ENCODE results near the gene PPIB.

Gene PPIB

GRCh38 chr15:64155802-64156651 is 6.8 kb downstream of the PPIB start:
- Histone ChIP-seq H3K27me3 (replicated peaks; ENCODE audit: control insufficient read depth, insufficient read depth, low read length) (no peaks in the 10 kb centered on the region), H3K36me3 (ENCODE audit: control insufficient read depth, insufficient read depth, low read length) (peaks cover 51% of the 10 kb centered on the region), H3K4me3 (replicated peaks; ENCODE audit: low read depth, low read length) (no peak overlapping the region)
- no peak for DNase-seq (ENCODE audit: extremely low read depth, insufficient read length)
- TF ChIP-seq CTCF (IDR thresholded peaks at IDR 0.05; ENCODE audit: insufficient read depth, low read length, poor library complexity, severe bottlenecking): no peak

- Histone ChIP-seq H3K27me3 (replicated peaks; ENCODE audit: control insufficient read depth, insufficient read depth, low read length) (no peaks in the 10 kb centered on the region), H3K4me3 (replicated peaks; ENCODE audit: low read depth, low read length) (peak overlapping the region; percentile 83), H3K36me3 (ENCODE audit: control insufficient read depth, insufficient read depth, low read length) (peaks cover 37% of the 10 kb centered on the region)
- TF ChIP-seq CTCF (IDR thresholded peaks at IDR 0.05; ENCODE audit: insufficient read depth, low read length, poor library complexity, severe bottlenecking): peak; percentile 99
- peak; percentile 90 for DNase-seq (ENCODE audit: extremely low read depth, insufficient read length)
These were observed 9.1 kb downstream of the PPIB start for GRCh38 chr15:64153480-64154367.

GRCh38 chr15:64152507-64153387 is 10.1 kb downstream of the PPIB start:
- H3K36me3 ChIP-seq (ENCODE audit: control insufficient read depth, insufficient read depth, low read length): peaks cover 28% of the 10 kb centered on the region
- DNase-seq (ENCODE audit: extremely low read depth, insufficient read length): peak; percentile 73
- no peak for TF ChIP-seq CTCF (IDR thresholded peaks at IDR 0.05; ENCODE audit: insufficient read depth, low read length, poor library complexity, severe bottlenecking)
- peak overlapping the region; percentile 83 for H3K4me3 ChIP-seq (replicated peaks; ENCODE audit: low read depth, low read length)
- no peaks in the 10 kb centered on the region for H3K27me3 ChIP-seq (replicated peaks; ENCODE audit: control insufficient read depth, insufficient read depth, low read length)

GRCh38 chr15:64151727-64152506 is 10.9 kb downstream of the PPIB start, which contains the start of gene SNX22:
TSS of gene SNX22 (plus strand) at chr15:64151731. CDS start at chr15:64151776, 45 bp downstream.
- peaks cover 19% of the 10 kb centered on the region for H3K36me3 ChIP-seq (ENCODE audit: control insufficient read depth, insufficient read depth, low read length)
- TF ChIP-seq CTCF (IDR thresholded peaks at IDR 0.05; ENCODE audit: insufficient read depth, low read length, poor library complexity, severe bottlenecking): no peak
- peak; percentile 71 for DNase-seq (ENCODE audit: extremely low read depth, insufficient read length)

More at GRCh38 chr15:64151727-64152506, 10.9 kb downstream of the PPIB start, which contains the start of gene SNX22:
- Histone ChIP-seq H3K27me3 (replicated peaks; ENCODE audit: control insufficient read depth, insufficient read depth, low read length) (no peaks in the 10 kb centered on the region), H3K4me3 (replicated peaks; ENCODE audit: low read depth, low read length) (peak within 1 kb of the TSS; percentile 83)

Data from GM06990 (cell line).